SKM-1 (cell line): ENCODE measurements around the gene ZNF48.

ENCODE experiments used
- DNase-seq: peaks from one replicate; lab custom pipeline; 2025; ENCODE audit not compliant: unreplicated experiment; lab: John Stamatoyannopoulos, UW

Gene ZNF48

GRCh38 chr16:30358577-30358936, 36.7 kb upstream of the ZNF48 start:
- DNase-seq: no peak

DNA sequence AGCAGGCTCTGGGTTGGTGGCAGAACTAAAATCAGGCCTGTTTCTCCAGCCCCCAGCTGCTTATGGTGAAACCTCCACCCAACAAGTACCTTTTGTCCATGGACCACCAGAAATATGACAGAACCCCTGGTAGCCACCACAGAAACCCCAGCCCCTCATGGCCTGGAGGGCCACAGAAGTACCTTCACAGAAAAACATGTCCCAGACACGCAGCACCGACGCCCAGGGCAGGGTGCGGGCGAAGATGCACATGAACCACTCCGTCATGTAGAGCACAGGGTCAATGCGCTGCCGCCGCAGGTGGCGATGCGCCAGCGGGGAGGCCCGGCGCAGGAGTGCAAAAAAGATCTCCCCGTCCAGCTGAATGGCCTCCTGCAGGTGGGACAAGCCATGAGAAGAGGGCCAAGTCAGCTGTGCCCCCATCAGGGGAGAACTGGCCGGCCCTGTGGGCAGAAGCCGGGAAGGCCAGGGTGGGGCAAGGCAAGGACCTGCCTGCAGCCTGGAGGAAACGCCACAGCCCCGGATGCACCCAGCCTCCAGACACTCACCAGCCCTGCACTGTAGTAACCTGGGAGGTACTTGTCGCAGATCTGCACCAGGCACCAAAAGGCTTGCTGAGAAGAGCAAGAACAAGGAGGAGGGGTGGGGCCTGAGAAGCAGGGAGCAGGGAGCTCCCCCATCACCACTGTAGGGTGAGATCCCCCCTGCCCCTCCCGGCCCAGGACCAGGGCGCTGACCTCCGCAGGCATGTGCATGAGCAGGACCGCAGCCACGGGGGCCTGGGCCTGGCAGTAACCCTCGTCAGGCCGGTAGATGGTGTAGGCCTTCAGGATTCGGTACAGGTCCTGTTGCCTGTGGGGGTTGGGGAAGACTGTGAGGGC, 36.0 kb upstream of the ZNF48 start:
- no peak for DNase-seq

DNA sequence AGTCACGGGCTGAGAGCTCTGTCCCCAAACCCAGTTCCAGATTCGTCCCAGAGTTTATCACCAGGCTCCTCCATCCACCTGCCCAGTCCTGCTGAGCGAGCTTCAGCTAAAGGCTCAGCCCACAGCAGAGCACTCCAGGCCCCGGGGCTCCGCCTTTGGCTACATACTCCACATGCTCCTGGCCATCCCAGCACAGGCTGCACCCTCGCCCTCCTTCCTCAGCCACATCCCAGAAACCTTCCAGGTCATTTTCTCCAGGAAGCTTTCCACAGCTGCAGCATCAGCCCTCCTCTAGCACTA, 35.4 kb upstream of the ZNF48 start:
- DNase-seq: no peak

DNA sequence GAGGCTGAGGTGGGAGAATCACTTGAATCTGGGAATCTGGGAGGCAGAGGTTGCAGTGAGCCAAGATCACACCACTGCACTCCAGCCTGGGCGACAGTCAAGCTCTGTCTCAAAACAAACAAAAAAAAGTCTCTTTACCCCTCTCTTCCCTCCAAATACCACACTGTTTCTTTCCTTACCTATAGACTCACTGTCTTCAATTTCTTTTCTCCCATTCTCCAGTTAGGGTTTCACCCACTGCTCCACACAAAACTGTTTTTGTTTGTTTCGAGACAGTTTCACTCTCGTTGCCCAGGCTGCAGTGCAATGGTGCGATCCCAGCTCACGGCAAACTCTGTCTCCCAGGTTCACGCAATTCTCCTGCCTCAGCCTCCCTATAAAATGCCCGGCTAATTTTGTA, 34.0 kb upstream of the ZNF48 start:
- no peak for DNase-seq

DNA sequence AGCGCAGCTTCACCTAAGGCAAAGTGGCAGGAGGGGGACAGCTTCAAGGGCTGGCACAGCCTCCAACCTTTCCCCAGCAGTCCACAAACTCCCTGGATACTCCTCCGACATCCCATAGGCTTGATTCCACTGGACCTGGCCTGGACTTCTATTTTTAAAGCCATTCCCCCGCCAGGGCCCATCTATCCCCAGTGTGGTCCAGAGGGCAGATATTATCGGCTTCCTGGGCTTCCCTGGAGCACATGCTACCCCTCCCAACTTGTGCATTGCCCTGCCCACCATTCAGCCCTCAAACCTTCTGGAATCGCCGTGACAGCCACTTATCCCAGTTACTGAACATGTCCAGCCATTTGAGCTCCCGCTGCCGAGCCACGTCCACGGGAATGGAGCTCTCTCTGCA, 30.0 kb upstream of the ZNF48 start:
- DNase-seq: no peak

GRCh38 chr16:30366511-30366910, 28.7 kb upstream of the ZNF48 start:
- no peak for DNase-seq

- DNase-seq: no peak
Measured at GRCh38 chr16:30367349-30368009, 27.7 kb upstream of the ZNF48 start.

DNA sequence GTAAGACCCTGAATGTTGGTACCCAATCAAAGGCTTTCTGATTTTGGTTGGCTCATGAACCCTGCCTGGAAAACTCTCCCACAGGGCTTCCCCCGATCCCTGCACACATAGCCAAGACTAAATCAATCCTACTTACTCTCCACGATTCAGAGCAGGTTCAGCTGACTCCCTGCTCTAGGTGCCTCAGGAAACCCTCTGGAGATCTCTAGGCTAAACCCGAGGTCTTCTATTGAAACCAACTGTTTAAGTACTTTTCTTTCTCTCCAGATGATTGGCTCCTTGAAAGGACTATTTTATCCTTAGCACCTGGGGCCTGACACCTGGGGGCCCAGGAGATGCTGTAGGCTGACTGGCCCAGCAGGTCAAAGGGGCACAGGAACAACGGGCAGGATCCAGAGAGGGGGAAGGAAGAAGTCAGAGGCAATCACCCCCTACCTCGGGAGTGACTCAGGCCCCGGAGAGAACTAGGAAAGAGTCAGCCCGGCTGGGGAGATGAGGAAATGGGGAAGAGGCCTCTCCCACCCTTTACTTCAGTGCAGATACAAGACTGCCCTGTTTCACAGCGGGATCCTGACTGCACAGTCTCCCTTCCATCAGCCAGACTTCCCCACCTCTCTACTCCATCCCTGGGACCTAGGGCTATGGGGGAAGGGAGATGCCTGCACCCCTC, 27.0 kb upstream of the ZNF48 start:
- DNase-seq: peak; percentile 58

DNA sequence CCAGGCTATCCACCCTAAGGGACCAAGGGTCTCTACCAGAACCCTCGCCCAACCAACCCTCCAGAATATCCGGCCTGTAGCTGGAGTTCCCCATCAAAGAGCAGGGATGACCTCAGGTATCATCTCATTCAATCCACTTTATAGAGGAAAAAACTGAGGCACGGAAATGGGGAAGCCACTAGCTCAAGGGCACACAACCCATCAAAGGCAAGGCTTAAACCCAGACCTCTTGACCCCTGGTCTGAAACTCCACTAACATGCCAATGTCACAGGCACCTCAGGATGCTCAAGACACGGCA, 26.5 kb upstream of the ZNF48 start:
- DNase-seq: no peak

- DNase-seq: no peak
Measured at GRCh38 chr16:30369091-30369937, 25.9 kb upstream of the ZNF48 start.

DNA sequence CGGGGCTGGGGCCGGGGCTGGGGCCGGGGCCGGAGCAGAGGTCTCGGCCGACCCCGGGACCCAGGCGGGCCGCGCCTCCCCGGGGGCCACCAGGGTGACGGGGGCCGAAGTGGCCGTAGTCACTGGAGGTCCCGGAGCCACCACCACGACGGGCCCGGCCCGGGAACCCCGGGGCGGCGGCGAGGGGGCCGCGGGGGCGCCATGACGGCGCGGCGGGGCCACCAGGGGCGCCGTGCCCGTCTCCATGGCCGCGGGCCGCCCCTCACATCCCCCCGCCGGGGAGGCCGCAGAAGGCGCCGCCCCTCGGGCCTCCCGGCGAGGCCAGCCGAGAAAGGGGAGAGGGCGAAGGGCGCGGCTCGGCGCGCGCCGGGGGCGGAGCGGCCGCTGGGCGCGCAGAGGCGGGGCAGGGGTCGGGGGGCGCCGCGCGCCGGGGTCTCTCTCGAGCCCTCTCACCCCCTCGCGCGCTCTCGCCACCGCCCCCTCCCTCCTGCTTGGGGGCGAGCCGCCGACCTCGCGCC, 25.2 kb upstream of the ZNF48 start:
- no peak for DNase-seq

DNA sequence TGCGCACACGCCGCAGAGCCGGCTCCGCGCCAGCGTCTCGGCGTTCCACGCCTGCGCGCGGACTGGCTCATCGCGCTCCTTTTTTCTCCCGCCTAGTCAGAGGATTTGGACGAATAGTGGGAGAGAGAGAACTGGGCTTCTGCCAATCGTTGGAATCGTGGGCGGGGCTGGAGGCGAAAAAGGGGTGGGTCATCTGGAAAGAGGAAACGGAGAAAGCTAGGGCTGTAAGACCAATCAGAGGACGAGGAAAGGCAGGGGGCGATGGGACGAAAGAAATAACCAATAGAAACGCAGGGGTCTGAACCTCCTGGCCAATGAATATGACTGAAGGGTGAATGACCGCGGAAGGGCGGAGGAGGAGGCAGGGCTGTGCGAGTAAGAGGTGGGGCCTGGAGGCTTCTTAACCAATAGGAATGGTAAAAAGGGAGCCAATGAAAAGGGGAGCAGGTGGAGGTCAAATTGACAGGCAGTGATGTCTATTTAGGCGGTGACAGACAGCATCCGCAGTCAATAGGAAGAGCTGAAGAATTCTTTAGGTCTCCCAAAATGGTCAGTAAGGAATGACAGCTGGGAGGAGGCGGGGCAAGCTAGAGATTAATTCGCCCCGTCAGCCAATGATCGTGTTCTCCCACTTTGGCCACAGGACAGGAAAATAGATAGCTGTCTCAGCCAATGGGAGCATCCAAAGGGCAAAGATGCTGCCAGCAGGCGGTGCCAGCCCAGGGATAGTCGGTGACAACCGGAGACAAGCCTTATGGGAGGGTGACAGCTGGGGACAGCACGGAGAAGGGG, 24.6 kb upstream of the ZNF48 start, which contains the start of gene TBC1D10B:
Gene TBC1D10B (minus strand): TSS at position 39 of the 792 bp plus-strand sequence. CDS start 311 bp downstream, outside the sequence.
- DNase-seq: peak; percentile 100

GRCh38 chr16:30371248-30371816, 23.9 kb upstream of the ZNF48 start:
- no peak for DNase-seq

DNA sequence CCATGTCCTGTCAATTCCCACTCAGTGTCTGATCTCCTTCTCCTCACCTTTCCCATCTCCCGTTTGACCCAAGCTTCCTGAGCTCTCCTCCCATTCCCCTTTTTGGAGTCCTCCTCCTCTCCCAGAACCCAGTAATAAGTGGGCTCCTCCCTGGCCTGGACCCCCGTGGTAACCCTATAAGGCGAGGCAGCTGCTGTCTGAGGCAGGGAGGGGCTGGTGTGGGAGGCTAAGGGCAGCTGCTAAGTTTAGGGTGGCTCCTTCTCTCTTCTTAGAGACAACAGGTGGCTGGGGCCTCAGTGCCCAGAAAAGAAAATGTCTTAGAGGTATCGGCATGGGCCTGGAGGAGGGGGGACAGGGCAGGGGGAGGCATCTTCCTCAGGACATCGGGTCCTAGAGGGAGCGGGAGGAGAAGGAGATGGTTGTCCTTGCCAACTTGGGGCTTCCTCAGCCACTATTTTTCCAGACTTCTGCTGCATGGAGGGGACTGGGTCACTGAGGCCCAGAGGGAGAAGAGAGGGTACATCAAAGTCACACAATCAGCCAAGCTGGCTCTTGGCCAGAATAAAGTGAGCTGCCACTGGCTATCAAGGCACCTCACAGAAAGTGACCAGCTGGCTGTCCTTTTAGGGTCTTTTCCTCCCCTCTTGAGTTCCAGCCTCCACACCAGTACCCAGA, 23.0 kb upstream of the ZNF48 start:
- no peak for DNase-seq

GRCh38 chr16:30372725-30373124, 22.5 kb upstream of the ZNF48 start:
- no peak for DNase-seq

DNA sequence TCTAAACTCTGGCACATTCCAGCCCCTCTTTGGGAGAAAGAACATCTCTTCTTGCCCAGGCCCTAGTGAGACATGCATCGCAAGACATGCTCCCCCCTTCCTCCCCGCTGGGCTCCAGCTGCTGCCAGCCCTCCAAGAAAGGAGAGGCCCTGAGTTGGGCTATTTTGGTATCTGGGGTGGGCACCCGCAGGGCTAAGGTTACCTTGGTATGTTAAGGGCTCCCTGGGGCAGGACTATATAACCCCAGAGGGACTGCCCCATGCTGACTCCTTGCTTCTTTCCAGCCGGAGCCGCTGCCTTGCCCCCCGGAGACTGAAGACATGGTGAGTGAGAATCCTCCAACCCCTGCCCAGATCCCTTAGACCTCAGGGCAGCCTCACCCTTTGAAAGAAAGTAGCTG, 20.7 kb upstream of the ZNF48 start, which contains the start of gene MYL11:
Gene MYL11 (plus strand): TSS at position 265 of the 400 bp plus-strand sequence. CDS start 56 bp downstream, at position 321.
- DNase-seq: no peak

- DNase-seq: no peak
Measured at GRCh38 chr16:30375864-30376263, 19.4 kb upstream of the ZNF48 start.

DNA sequence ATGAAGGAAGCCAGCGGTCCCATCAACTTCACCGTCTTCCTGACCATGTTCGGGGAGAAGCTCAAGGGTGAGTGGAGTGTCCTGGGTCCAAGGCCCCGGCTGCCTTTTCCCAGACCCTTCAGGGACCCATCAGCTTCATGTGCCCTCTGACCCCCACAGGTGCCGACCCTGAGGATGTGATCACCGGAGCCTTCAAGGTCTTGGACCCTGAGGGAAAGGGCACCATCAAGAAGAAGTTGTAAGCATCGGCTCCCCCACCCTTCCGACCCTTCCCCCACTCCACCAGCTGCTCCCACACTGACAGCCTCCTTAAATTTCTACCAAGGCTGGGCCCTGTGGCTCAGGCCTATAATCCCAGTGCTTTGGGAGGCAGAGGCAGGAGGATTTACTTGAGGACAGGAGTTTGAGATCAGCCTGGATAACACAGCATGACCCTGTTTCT, 18.7 kb upstream of the ZNF48 start:
- DNase-seq: no peak
